DOHH2 (cell line): ENCODE data around the gene VSIG1.

Experiments
- H3F3A ChIP-seq: fragments of 200-600 bp; sonication (generic), shearing (Covaris generic); 2 replicates; pipeline ENCODE4 v1.6.0; 2016; ENCODE audit warnings: antibody characterized with exemption, mild to moderate bottlenecking; ENCODE audit not compliant: control insufficient read depth, insufficient read depth
- H3K27ac ChIP-seq: fragments of 200-600 bp; sonication (generic); 2 replicates; pipeline ENCODE4 v1.5.1; 2014; ENCODE audit warnings: low read depth, mild to moderate bottlenecking, low read length, moderate library complexity
- H3K27me3 ChIP-seq: fragments of 200-600 bp; sonication (generic); 2 replicates; pipeline ENCODE4 v1.6.1; 2014; ENCODE audit warnings: mild to moderate bottlenecking, low read length, mixed read lengths; ENCODE audit not compliant: control insufficient read depth
- H3K36me3 ChIP-seq: fragments of 200-600 bp; sonication (generic); 2 replicates; pipeline ENCODE4 v1.6.1; 2014; ENCODE audit warnings: mild to moderate bottlenecking, low read length, moderate library complexity, mixed read lengths; ENCODE audit not compliant: control insufficient read depth
- H3K4me1 ChIP-seq: fragments of 200-600 bp; sonication (generic); 2 replicates; pipeline ENCODE4 v1.6.1; 2014; ENCODE audit warnings: mild to moderate bottlenecking, low read length, mixed read lengths; ENCODE audit not compliant: control insufficient read depth
- H3K4me2 ChIP-seq: fragments of 200-600 bp; sonication (generic); 2 replicates; pipeline ENCODE4 v1.6.0; 2014; ENCODE audit warnings: mild to moderate bottlenecking, low read length, moderate library complexity
- H3K4me3 ChIP-seq: fragments of 200-600 bp; sonication (generic); 2 replicates; pipeline ENCODE4 v1.5.1; 2014; ENCODE audit warnings: mild to moderate bottlenecking, low read length, mixed read lengths
- H3K79me2 ChIP-seq: fragments of 200-600 bp; sonication (generic); 2 replicates; pipeline ENCODE4 v1.6.1; 2014; ENCODE audit warnings: mild to moderate bottlenecking, low read length, mixed read lengths; ENCODE audit not compliant: control insufficient read depth
- H3K9me2 ChIP-seq: fragments of 200-600 bp; sonication (generic); replicated peaks from 2 replicates; pipeline ENCODE4 v1.6.1; 2014; ENCODE audit warnings: mild to moderate bottlenecking, low read length, mixed read lengths; ENCODE audit not compliant: control insufficient read depth
- H3K9me3 ChIP-seq: fragments of 200-600 bp; sonication (generic); 2 replicates; pipeline ENCODE4 v1.6.1; 2014; ENCODE audit warnings: antibody characterized with exemption, low read length, mixed read lengths; ENCODE audit not compliant: control insufficient read depth, insufficient read depth
- H4K20me1 ChIP-seq: fragments of 200-600 bp; sonication (generic); 2 replicates; pipeline ENCODE4 v1.6.0; 2014; ENCODE audit warnings: low read depth, mild to moderate bottlenecking, antibody characterized with exemption, low read length, moderate library complexity; ENCODE audit not compliant: control insufficient read depth, insufficient read depth
- EZH2phosphoT487 ChIP-seq: fragments of 200-600 bp; sonication (generic); IDR thresholded peaks from 2 replicates; pipeline ENCODE4 v1.6.1; 2017; ENCODE audit warnings: borderline replicate concordance, mild to moderate bottlenecking, antibody characterized with exemption, low read length, moderate library complexity, mixed read lengths
- TF ChIP-seq, protein P1 (sequence below): fragments of 200-600 bp; sonication (generic); IDR thresholded peaks from one replicate; pipeline ENCODE4 v1.5.1; 2014; ENCODE audit warnings: antibody characterized with exemption, mild to moderate bottlenecking, low read depth, low read length; ENCODE audit not compliant: poor library complexity, severe bottlenecking

Gene VSIG1

DNA sequence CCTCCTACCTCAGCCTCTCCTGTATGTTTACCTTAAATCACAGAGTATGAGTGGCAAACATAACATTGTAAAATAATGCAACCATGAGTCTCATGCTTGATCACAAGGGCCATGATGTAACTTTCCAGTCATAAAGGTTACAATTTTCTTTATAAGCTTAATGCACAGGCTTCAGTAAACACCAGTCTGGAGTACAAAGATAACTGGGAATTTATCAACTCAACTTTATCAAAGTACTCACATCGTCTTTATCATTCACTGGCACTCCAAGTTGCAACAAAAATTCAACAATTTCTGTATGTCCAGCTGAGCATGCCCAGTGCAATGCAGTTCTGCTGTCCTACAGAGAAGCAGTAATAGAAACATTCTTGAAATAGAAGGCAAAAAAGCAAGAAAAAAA is 43.6 kb downstream of the VSIG1 start:
- Histone ChIP-seq H3F3A (no peaks in the 10 kb centered on the region), H3K9me3 (no peaks in the 10 kb centered on the region), H3K4me2 (no peak overlapping the region), H3K9me2 (no peaks in the 10 kb centered on the region), H3K27ac (no peak overlapping the region), H3K27me3 (no peaks in the 10 kb centered on the region), H3K36me3 (peaks cover 23% of the 10 kb centered on the region), H4K20me1 (no peaks in the 10 kb centered on the region), H3K4me3 (no peak overlapping the region), H3K79me2 (peaks cover 27% of the 10 kb centered on the region), H3K4me1 (peaks cover 8% of the 10 kb centered on the region; the same call in 1 of the 2 replicates)
- no peak for TF ChIP-seq EZH2phosphoT487
- TF ChIP-seq, protein P1, sequence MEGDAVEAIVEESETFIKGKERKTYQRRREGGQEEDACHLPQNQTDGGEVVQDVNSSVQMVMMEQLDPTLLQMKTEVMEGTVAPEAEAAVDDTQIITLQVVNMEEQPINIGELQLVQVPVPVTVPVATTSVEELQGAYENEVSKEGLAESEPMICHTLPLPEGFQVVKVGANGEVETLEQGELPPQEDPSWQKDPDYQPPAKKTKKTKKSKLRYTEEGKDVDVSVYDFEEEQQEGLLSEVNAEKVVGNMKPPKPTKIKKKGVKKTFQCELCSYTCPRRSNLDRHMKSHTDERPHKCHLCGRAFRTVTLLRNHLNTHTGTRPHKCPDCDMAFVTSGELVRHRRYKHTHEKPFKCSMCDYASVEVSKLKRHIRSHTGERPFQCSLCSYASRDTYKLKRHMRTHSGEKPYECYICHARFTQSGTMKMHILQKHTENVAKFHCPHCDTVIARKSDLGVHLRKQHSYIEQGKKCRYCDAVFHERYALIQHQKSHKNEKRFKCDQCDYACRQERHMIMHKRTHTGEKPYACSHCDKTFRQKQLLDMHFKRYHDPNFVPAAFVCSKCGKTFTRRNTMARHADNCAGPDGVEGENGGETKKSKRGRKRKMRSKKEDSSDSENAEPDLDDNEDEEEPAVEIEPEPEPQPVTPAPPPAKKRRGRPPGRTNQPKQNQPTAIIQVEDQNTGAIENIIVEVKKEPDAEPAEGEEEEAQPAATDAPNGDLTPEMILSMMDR, result no peak

DNA sequence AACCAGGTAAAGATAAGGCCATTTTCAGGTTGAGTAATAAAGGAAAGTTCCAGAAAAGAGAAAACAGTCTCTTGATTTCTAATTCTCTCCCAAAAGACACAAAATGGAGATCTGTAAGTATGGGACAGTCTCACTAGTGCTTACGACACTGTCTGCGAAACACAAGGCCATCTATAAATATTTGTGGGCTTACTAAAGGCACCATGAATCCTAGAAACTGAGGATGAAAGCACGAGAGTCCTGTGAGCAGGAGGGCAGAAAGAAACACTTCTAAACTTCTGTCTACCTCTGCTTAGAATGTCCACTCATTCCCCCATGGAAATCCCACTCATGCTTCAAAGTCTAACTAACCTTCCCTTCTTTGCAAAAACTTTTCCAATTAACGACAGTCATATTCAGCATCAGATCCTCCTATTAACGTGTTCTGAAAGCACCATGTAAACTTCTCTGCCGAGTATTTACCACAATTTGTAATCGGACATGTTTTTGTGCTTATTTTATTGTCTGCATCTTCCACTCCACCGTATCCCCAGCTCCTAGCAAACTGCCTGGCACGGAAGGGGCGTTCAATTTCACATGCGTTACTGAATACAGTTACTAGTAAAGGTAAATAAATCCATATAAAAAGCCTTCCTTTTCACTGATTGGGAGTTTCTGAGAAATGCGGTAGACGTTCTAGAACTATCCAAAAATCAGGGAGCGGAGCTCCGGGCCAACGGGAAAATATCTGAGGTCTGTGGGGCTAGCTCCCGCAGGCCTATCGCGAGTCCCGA is 45.8 kb downstream of the VSIG1 start:
- H3K79me2 ChIP-seq, result peaks cover 27% of the 10 kb centered on the region
- peak overlapping the region; percentile 54 for H3K27ac ChIP-seq
- H3K9me2 ChIP-seq, result no peaks in the 10 kb centered on the region
- H3F3A ChIP-seq, result no peaks in the 10 kb centered on the region
- no peaks in the 10 kb centered on the region for H3K27me3 ChIP-seq
- no peaks in the 10 kb centered on the region for H4K20me1 ChIP-seq
- TF ChIP-seq, protein P1, result no peak
- TF ChIP-seq EZH2phosphoT487, result no peak
- H3K4me2 ChIP-seq, result peak overlapping the region; percentile 79
- H3K9me3 ChIP-seq, result no peaks in the 10 kb centered on the region
- H3K4me1 ChIP-seq, result peaks cover 8% of the 10 kb centered on the region; the same call in 1 of the 2 replicates
- H3K4me3 ChIP-seq, result peak overlapping the region; percentile 92
- H3K36me3 ChIP-seq, result peaks cover 20% of the 10 kb centered on the region

DNA sequence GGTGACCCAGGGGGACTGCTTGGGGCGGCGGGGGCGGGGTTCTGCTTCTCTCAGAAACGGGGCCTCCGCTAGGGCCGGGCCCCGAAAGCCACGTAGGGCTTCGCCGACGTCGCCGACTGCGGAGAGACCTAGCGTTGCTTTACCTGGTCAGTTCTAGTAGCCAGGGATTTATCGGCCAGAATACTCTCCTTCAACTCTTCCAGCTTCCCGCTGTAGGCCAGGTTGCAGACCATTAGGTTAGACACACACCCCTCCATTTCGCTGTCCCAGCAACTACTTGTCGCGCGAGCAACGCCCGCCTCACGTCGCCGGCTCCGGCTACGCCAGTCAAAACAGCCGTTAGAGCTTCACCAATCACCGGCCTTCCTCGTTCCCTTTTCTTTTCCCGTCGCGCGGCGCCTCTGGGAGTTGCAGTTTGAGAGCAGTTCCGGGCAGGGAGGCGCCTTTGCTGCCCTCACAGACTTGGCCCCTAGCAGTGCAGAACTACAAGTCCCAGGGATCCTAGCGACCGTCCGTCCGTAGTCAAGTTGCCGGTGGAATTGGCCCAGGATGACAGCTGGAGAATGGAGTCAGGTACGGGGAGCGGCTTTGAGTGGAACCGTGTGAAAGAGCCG is 46.5 kb downstream of the VSIG1 start, which contains the start of the genes ATG4A and PSMD10:
Gene ATG4A (plus strand): TSS at position 515 of the 614 bp plus-strand sequence. CDS start 49 bp downstream, at position 564.
Gene PSMD10 (minus strand): TSS at position 279 of the 614 bp plus-strand sequence. CDS start 22 bp downstream, at position 257.
- H4K20me1 ChIP-seq, result no peaks in the 10 kb centered on the region
- peaks cover 20% of the 10 kb centered on the region for H3K36me3 ChIP-seq
- H3K4me1 ChIP-seq, result peaks cover 8% of the 10 kb centered on the region; the same call in 1 of the 2 replicates
- no peaks in the 10 kb centered on the region for H3K9me2 ChIP-seq
- H3K4me2 ChIP-seq, result peak within 1 kb of the TSS; percentile 79
- H3K27me3 ChIP-seq, result no peaks in the 10 kb centered on the region
- TF ChIP-seq, protein P1, result no peak
- TF ChIP-seq EZH2phosphoT487, result no peak
- H3K27ac ChIP-seq, result peak within 1 kb of the TSS; percentile 54
- no peaks in the 10 kb centered on the region for H3K9me3 ChIP-seq
- H3K79me2 ChIP-seq, result peaks cover 27% of the 10 kb centered on the region
- H3F3A ChIP-seq, result no peaks in the 10 kb centered on the region
- peak within 1 kb of the TSS; percentile 92 for H3K4me3 ChIP-seq
